Endothelial cell of umbilical vein (primary cell): ENCODE results near the gene USF3. TPM values are rescaled to one million over a fixed set of nuclear protein-coding genes. Genes with fewer than 3 reads are reported as not detected.

Experiments
- BruUV-seq: library from RNA; stranded (reverse); fragments of 400-500 nt; replicated peaks from 2 replicates; lab custom pipeline; 2021; lab: Mats Ljungman, UMichigan
- CTCF ChIA-PET: fragments of 300-600, 350-600 bp; sonication (Branson Sonifier 250); formaldehyde crosslinking; loops from one replicate; lab custom pipeline; 2021; ENCODE audit warnings: antibody characterized with exemption, inconsistent platforms; lab: Charles Lee
- POLR2A ChIA-PET: fragments of 300-600, 350-600 bp; sonication (Branson Sonifier 250); formaldehyde crosslinking; loops from one replicate; lab custom pipeline; 2021; ENCODE audit warnings: antibody characterized with exemption, inconsistent platforms; lab: Charles Lee
- DNase-seq: peaks from one replicate; pipeline ENCODE4 v3.0.0-alpha.2; 2011; ENCODE audit warnings: low read depth, low spot score
- FAIRE-seq: peaks from 2 replicates; lab custom pipeline; 2011; peaks lifted over from hg19 to GRCh38; lab: Jason Lieb, UNC
- H2AFZ ChIP-seq: 2 replicates; pipeline ENCODE4 v1.6.0; 2012; ENCODE audit warnings: low read depth, low read length, control low read depth, inconsistent platforms
- H3K27ac ChIP-seq: 2 replicates; pipeline ENCODE4 v1.5.1; 2011; ENCODE audit warnings: low read depth, mild to moderate bottlenecking, control low read depth, low read length, moderate library complexity; ENCODE audit not compliant: insufficient read depth
- H3K27me3 ChIP-seq, 2 experiments: 2 replicates each; pipeline versions ENCODE4 v1.6.0 to v1.6.1; 2011; ENCODE audit warnings: low read length in 2 of 2, mixed read lengths in 1 of 2; ENCODE audit not compliant: control insufficient read depth in 2 of 2, insufficient read depth in 2 of 2
- H3K36me3 ChIP-seq, 2 experiments: 2 replicates in 1 of 2; 3 replicates in 1 of 2; pipeline ENCODE4 v1.5.1; 2011; ENCODE audit warnings: low read length in 2 of 2, mild to moderate bottlenecking in 1 of 2, moderate library complexity in 1 of 2; ENCODE audit not compliant: control insufficient read depth in 2 of 2, insufficient read depth in 2 of 2; ENCODE audit errors: extremely low read depth in 1 of 2
- H3K4me1 ChIP-seq: 3 replicates; pipeline ENCODE4 v1.5.1; 2011; ENCODE audit warnings: mild to moderate bottlenecking, low read length; ENCODE audit not compliant: control insufficient read depth, insufficient read depth; ENCODE audit errors: extremely low read depth
- H3K4me2 ChIP-seq: 2 replicates; pipeline ENCODE4 v1.6.1; 2011; ENCODE audit warnings: low read length, control low read depth, mixed read lengths; ENCODE audit not compliant: insufficient read depth
- H3K4me3 ChIP-seq, 3 experiments: fragments of 200-600 bp in 1 of 3; sonication (generic), shearing (Covaris generic) in 1 of 3; replicated peaks in 1 of 3; 2 replicates each; pipeline ENCODE4 v1.5.1; 2011 to 2016; ENCODE audit warnings: control low read depth in 3 of 3, low read length in 3 of 3, mild to moderate bottlenecking in 2 of 3, inconsistent platforms in 1 of 3, low read depth in 1 of 3, moderate library complexity in 1 of 3; ENCODE audit not compliant: insufficient read depth in 1 of 3
- H3K79me2 ChIP-seq: 2 replicates; pipeline ENCODE4 v1.6.0; 2012; ENCODE audit warnings: low read length, inconsistent platforms; ENCODE audit not compliant: control insufficient read depth, insufficient read depth
- H3K9ac ChIP-seq: replicated peaks from 2 replicates; pipeline ENCODE3; 2011; ENCODE audit warnings: low read length, control low read depth; ENCODE audit not compliant: insufficient read depth; ENCODE audit errors: extremely low read depth
- H3K9me1 ChIP-seq: replicated peaks from 3 replicates; pipeline ENCODE4 v1.6.0; 2011; ENCODE audit warnings: mild to moderate bottlenecking, low read length; ENCODE audit not compliant: control insufficient read depth, insufficient read depth; ENCODE audit errors: extremely low read depth
- H3K9me3 ChIP-seq: replicated peaks from 2 replicates; pipeline ENCODE4 v1.5.1; 2012; ENCODE audit warnings: low read length, inconsistent platforms; ENCODE audit not compliant: control insufficient read depth, insufficient read depth
- H4K20me1 ChIP-seq: replicated peaks from 2 replicates; pipeline ENCODE3; 2011; ENCODE audit warnings: mild to moderate bottlenecking, low read length; ENCODE audit not compliant: control insufficient read depth, insufficient read depth; ENCODE audit errors: extremely low read depth
- EZH2 ChIP-seq: IDR thresholded peaks from 2 replicates; pipeline ENCODE4 v1.6.1; 2012; ENCODE audit warnings: borderline replicate concordance, low read depth, mild to moderate bottlenecking, moderate library complexity, low read length, inconsistent platforms; ENCODE audit not compliant: severe bottlenecking
- FOS ChIP-seq: IDR thresholded peaks from 2 replicates; pipeline ENCODE4 v1.6.1; 2011; ENCODE audit warnings: mild to moderate bottlenecking, low read length, moderate library complexity, borderline replicate concordance; ENCODE audit not compliant: insufficient read depth
- GATA2 ChIP-seq: IDR thresholded peaks from 2 replicates; pipeline ENCODE4 v1.7.0; 2011; ENCODE audit warnings: low read depth, mild to moderate bottlenecking, moderate library complexity, mixed read lengths, low read length; ENCODE audit not compliant: insufficient read length, insufficient read depth
- JUN ChIP-seq: IDR thresholded peaks from 2 replicates; pipeline ENCODE4 v1.6.1; 2011; ENCODE audit warnings: borderline replicate concordance, low read depth; ENCODE audit not compliant: insufficient read length, insufficient read depth
- MYC ChIP-seq: IDR thresholded peaks from one replicate; pipeline ENCODE4 v1.6.1; 2011; ENCODE audit warnings: mild to moderate bottlenecking, low read depth, low read length
- POLR2A ChIP-seq: IDR thresholded peaks from 2 replicates; pipeline ENCODE4 v1.6.1; 2012; ENCODE audit warnings: low read depth, mild to moderate bottlenecking, control low read depth, low read length
- POLR2AphosphoS5 ChIP-seq: IDR thresholded peaks from 2 replicates; pipeline ENCODE4 v1.6.1; 2012; ENCODE audit warnings: low read depth, mild to moderate bottlenecking, control low read depth, low read length, moderate library complexity; ENCODE audit not compliant: insufficient read depth
- dilution Hi-C: fragments of 300-500 bp; cut with MboI; formaldehyde crosslinking; loops from one replicate; pipeline ENCODE4 v1.15.0; 2019; ENCODE audit warnings: low sequenced_read_pairs; ENCODE audit not compliant: extremely low pct_ligation_motif_present
- intact Hi-C: fragments of 100-400 bp; cut with micrococcal nuclease; formaldehyde crosslinking; loops from one replicate; pipeline ENCODE4 v1.10.0; 2022
- polyA plus RNA-seq, 4 experiments: library from polyadenylated mRNA; depleted of rRNA in 3 of 4; stranded (reverse) in 3 of 4; unstranded in 1 of 4; fragments of >200 nt; gene quantifications; 2 replicates each; pipeline versions ENCODE4 v1.2.1 to v1.2.3, GENCODE V29; 2011 to 2012; ENCODE audit warnings: missing spikeins in 1 of 4
- total RNA-seq: library from RNA; stranded (reverse); gene quantifications from 2 replicates; pipeline ENCODE4 v1.2.3, GENCODE V29; 2021
- TF ChIP-seq, protein P1 (sequence below), 2 donors: IDR thresholded peaks; 1 replicate in 1 of 2; 2 replicates in 1 of 2; pipeline ENCODE4 v1.5.1; 2011; ENCODE audit warnings: low read length in 2 of 2, mild to moderate bottlenecking in 2 of 2, moderate library complexity in 2 of 2, control low read depth in 1 of 2, inconsistent platforms in 1 of 2, low read depth in 1 of 2; ENCODE audit not compliant: insufficient read depth in 1 of 2; ENCODE audit errors: extremely low read depth in 1 of 2
- TF ChIP-seq, protein P2 (sequence below): IDR thresholded peaks from 2 replicates; pipeline ENCODE4 v1.6.1; 2011; ENCODE audit not compliant: insufficient read depth, insufficient read length

Gene USF3
- total and polyA plus RNA-seq, 2 donors (not counting 3 experiments of a cell fraction or from before 2014, with no cell fraction given): 7.0 to 10.5 TPM

DNA sequence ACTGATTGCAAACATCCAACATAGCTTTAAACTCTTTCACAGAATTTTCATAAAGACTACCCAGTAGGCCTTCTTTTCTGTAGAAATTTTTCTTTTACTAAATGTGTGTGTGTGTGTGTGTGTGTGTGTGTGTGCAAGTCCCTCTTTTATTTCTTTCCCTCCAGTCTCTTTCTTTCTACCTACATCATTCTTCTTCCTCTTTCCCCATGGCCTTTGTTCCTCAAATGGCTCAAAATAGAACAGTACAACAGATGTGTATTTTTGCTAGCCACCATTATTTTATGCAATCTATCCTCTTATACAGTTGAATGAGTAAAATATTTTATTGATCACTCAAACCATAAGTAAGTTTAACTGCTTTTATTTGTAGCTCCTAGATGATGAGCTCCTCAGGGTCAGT is 76.4 kb downstream of the USF3 start:
- ChIA-PET CTCF (no interaction called here), POLR2A (no interaction called here)
- H3K9ac ChIP-seq: no peak overlapping the region
- no peaks in the 10 kb centered on the region for H3K9me3 ChIP-seq
- no peaks in the 10 kb centered on the region for H3K79me2 ChIP-seq
- H3K9me1 ChIP-seq: no peaks in the 10 kb centered on the region
- H3K4me1 ChIP-seq: peaks cover 2% of the 10 kb centered on the region
- intact Hi-C loops (loop anchor here (10.0 kb wide), 1 partner anchor 285 kb away; no protein-coding TSS in a partner anchor), dilution Hi-C loops (no loop called here)
- H2AFZ ChIP-seq: no peak overlapping the region
- no TSS peak for BruUV-seq
- peaks cover 21 to 23% of the 10 kb centered on the region in 2 experiments for H3K27me3 ChIP-seq
- no peak for TF ChIP-seq GATA2
- H3K4me3 ChIP-seq: no peak overlapping the region
- H3K27ac ChIP-seq: no peak overlapping the region
- no peak for DNase-seq
- H3K4me2 ChIP-seq: no peak overlapping the region
- no peaks in the 10 kb centered on the region for H3K36me3 ChIP-seq
- FAIRE-seq: no peak
- H4K20me1 ChIP-seq: no peaks in the 10 kb centered on the region

DNA sequence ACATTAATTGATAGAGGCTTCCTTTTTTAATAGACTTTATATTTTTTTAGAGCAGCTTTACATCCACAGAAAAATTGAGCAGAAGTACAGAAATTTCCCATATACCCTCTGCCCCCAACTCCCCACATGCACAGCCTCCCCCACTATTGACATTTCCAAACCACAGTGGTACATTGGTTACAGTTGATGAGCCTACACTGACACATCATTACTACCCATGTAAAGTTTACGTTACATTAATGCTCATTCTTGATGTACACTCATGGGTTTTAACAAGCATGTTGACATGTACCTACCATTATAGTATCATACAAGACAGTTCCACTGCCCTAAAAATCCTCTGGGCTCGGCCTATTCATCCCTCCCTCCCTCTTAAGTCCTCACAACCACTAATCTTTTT is 78.7 kb downstream of the USF3 start:
- H3K4me2 ChIP-seq: no peak overlapping the region
- POLR2A ChIA-PET: no interaction called here
- H3K9ac ChIP-seq: no peak overlapping the region
- TF ChIP-seq, protein P1, sequence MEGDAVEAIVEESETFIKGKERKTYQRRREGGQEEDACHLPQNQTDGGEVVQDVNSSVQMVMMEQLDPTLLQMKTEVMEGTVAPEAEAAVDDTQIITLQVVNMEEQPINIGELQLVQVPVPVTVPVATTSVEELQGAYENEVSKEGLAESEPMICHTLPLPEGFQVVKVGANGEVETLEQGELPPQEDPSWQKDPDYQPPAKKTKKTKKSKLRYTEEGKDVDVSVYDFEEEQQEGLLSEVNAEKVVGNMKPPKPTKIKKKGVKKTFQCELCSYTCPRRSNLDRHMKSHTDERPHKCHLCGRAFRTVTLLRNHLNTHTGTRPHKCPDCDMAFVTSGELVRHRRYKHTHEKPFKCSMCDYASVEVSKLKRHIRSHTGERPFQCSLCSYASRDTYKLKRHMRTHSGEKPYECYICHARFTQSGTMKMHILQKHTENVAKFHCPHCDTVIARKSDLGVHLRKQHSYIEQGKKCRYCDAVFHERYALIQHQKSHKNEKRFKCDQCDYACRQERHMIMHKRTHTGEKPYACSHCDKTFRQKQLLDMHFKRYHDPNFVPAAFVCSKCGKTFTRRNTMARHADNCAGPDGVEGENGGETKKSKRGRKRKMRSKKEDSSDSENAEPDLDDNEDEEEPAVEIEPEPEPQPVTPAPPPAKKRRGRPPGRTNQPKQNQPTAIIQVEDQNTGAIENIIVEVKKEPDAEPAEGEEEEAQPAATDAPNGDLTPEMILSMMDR (IDR thresholded peaks at IDR 0.05; ENCODE audit: extremely low read depth in 1 of 2, insufficient read depth in 1 of 2, low read depth in 1 of 2, low read length in 2 of 2): no peak
- TF ChIP-seq POLR2A: no peak
- TF ChIP-seq, protein P2, sequence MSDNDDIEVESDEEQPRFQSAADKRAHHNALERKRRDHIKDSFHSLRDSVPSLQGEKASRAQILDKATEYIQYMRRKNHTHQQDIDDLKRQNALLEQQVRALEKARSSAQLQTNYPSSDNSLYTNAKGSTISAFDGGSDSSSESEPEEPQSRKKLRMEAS: no peak
- no peak for TF ChIP-seq POLR2AphosphoS5
- TF ChIP-seq MYC: no peak
- TF ChIP-seq FOS: no peak
- TF ChIP-seq GATA2: no peak
- TF ChIP-seq JUN: no peak
- TF ChIP-seq EZH2: no peak
- FAIRE-seq (no peak), DNase-seq (no peak)
- no peaks in the 10 kb centered on the region for H3K9me3 ChIP-seq
- no peaks in the 10 kb centered on the region for H3K79me2 ChIP-seq
- no peaks in the 10 kb centered on the region for H3K36me3 ChIP-seq
- H3K27ac ChIP-seq: no peak overlapping the region
- BruUV-seq: no TSS peak
- intact Hi-C loops: no loop called here
- no peaks in the 10 kb centered on the region for H3K9me1 ChIP-seq
- CTCF ChIA-PET: interaction anchor here (1.0 kb wide), 1 partner anchor 124 kb away, joined by 3 read pairs; no protein-coding TSS in a partner anchor
- no peaks in the 10 kb centered on the region for H3K4me1 ChIP-seq
- dilution Hi-C loops: no loop called here
- peaks cover 11 to 16% of the 10 kb centered on the region in 2 experiments for H3K27me3 ChIP-seq
- H4K20me1 ChIP-seq: no peaks in the 10 kb centered on the region
- H2AFZ ChIP-seq: no peak overlapping the region
- H3K4me3 ChIP-seq: no peak overlapping the region
